Measurements from ENCODE around the gene NMNAT2.

- no peak for TF ChIP-seq CTCF (IDR thresholded peaks at IDR 0.05 in 2 of 3, conservative IDR thresholded peaks at IDR 0.05 in 1 of 3; ENCODE audit: borderline replicate concordance in 1 of 3, insufficient read depth in 1 of 3, low read depth in 2 of 3, low read length in 2 of 3)
- no peak for TF ChIP-seq POLR2AphosphoS5 (IDR thresholded peaks at IDR 0.05; ENCODE audit: low read depth, low read length)
- TF ChIP-seq EZH2phosphoT487 (IDR thresholded peaks at IDR 0.05; ENCODE audit: borderline replicate concordance): no peak
- TF ChIP-seq, protein P1, sequence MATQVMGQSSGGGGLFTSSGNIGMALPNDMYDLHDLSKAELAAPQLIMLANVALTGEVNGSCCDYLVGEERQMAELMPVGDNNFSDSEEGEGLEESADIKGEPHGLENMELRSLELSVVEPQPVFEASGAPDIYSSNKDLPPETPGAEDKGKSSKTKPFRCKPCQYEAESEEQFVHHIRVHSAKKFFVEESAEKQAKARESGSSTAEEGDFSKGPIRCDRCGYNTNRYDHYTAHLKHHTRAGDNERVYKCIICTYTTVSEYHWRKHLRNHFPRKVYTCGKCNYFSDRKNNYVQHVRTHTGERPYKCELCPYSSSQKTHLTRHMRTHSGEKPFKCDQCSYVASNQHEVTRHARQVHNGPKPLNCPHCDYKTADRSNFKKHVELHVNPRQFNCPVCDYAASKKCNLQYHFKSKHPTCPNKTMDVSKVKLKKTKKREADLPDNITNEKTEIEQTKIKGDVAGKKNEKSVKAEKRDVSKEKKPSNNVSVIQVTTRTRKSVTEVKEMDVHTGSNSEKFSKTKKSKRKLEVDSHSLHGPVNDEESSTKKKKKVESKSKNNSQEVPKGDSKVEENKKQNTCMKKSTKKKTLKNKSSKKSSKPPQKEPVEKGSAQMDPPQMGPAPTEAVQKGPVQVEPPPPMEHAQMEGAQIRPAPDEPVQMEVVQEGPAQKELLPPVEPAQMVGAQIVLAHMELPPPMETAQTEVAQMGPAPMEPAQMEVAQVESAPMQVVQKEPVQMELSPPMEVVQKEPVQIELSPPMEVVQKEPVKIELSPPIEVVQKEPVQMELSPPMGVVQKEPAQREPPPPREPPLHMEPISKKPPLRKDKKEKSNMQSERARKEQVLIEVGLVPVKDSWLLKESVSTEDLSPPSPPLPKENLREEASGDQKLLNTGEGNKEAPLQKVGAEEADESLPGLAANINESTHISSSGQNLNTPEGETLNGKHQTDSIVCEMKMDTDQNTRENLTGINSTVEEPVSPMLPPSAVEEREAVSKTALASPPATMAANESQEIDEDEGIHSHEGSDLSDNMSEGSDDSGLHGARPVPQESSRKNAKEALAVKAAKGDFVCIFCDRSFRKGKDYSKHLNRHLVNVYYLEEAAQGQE (IDR thresholded peaks at IDR 0.05; ENCODE audit: low read depth): no peak
- TF ChIP-seq CEBPB (IDR thresholded peaks at IDR 0.05; ENCODE audit: low read depth): no peak
- TF ChIP-seq CBX3 (IDR thresholded peaks at IDR 0.05; ENCODE audit: low read depth): no peak
- no peak for TF ChIP-seq EZH2 (IDR thresholded peaks at IDR 0.05)
- TF ChIP-seq JUND (IDR thresholded peaks at IDR 0.05): no peak
- no peak for TF ChIP-seq YY1 (IDR thresholded peaks at IDR 0.05; ENCODE audit: extremely low read depth, insufficient replicate concordance, low read depth, low read length)
- TF ChIP-seq, protein P2, sequence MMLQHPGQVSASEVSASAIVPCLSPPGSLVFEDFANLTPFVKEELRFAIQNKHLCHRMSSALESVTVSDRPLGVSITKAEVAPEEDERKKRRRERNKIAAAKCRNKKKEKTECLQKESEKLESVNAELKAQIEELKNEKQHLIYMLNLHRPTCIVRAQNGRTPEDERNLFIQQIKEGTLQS (IDR thresholded peaks at IDR 0.05): no peak
Observed at GRCh38 chr1:183303323-183303645, 114.9 kb downstream of the NMNAT2 start.

All from HCT116 (cell line).